Stimulated activated CD4-positive, alpha-beta T cell treated with anti-CD3 and anti-CD28 coated beads, Interleukin-15, amount 100 ng/mL, for 24 hours (primary cell): ENCODE measurements around the gene BEST2.

ENCODE experiments used
- DNase-seq: peaks from one replicate; pipeline ENCODE4 v3.0.0-alpha.2; 2020

The BEST2 gene

GRCh38 chr19:12802267-12803106, 50.9 kb downstream of the BEST2 start:
- DNase-seq, result no peak

GRCh38 chr19:12804051-12804450, 52.5 kb downstream of the BEST2 start:
- DNase-seq, result no peak

DNA sequence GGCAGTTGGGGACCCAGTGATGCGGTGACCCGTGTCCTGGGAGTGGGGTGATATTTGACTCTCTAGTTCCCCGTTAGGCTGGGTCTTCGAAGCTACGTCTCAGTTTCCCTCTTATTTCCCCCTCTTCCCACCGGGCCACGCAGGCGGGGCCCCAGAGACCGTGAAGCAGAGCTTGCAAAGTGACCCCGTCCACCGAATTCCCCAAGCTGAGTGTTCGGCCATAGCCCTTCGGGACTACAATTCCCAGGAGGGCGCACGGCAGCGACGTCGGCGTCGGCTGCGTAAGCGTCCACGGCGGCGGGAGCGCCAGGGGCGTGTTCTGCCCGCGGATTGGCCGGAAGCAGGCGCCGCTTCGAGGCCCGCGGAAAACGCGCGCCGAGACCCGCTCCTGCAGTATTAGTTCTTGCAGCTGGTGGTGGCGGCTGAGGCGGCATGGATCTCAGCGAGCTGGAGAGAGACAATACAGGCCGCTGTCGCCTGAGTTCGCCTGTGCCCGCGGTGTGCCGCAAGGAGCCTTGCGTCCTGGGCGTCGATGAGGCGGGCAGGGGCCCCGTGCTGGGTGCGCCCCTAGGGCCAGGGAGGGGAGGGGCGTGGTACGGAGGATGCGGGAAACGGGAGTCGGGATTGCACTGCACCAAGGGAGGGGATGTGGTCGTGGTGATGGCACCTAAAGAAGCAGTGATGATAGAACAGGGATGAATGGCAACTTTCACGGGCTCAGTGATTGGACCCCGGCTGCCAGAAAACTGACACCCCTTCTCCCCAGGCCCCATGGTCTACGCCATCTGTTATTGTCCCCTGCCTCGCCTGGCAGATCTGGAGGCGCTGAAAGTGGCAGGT, 54.9 kb downstream of the BEST2 start, which contains the start of gene RNASEH2A:
Gene RNASEH2A, plus strand, starts transcription at position 343 of the 840 bp plus-strand sequence. Its CDS starts 90 bp downstream, at position 433.
- peak; percentile 94 for DNase-seq
